Measurements from ENCODE around the gene TBC1D1.

TBC1D1 gene

GRCh38 chr4:37928426-37929416 lies 37.8 kb downstream of the TBC1D1 start:
- no peak for DNase-seq (ENCODE audit: low spot score)

- DNase-seq (ENCODE audit: low spot score), result no peak
Observed at GRCh38 chr4:37934096-37934495, 43.2 kb downstream of the TBC1D1 start.

- DNase-seq (ENCODE audit: low spot score), result no peak
Observed at GRCh38 chr4:37934609-37935008, 43.7 kb downstream of the TBC1D1 start.

- DNase-seq (ENCODE audit: low spot score), result no peak
Observed at GRCh38 chr4:37935026-37935425, 44.1 kb downstream of the TBC1D1 start.

GRCh38 chr4:37936889-37937498 lies 46.1 kb downstream of the TBC1D1 start:
- DNase-seq (ENCODE audit: low spot score), result no peak

- DNase-seq (ENCODE audit: low spot score), result no peak
Observed at GRCh38 chr4:37938208-37938607, 47.3 kb downstream of the TBC1D1 start.

- no peak for DNase-seq (ENCODE audit: low spot score)
Observed at GRCh38 chr4:37946503-37947179, 55.8 kb downstream of the TBC1D1 start.

GRCh38 chr4:37948542-37948941 lies 57.7 kb downstream of the TBC1D1 start:
- DNase-seq (ENCODE audit: low spot score), result no peak

- no peak for DNase-seq (ENCODE audit: low spot score)
Observed at GRCh38 chr4:37949636-37950426, 58.9 kb downstream of the TBC1D1 start.

- no peak for DNase-seq (ENCODE audit: low spot score)
Observed at GRCh38 chr4:37951461-37952352, 60.8 kb downstream of the TBC1D1 start.

- no peak for DNase-seq (ENCODE audit: low spot score)
Observed at GRCh38 chr4:37953156-37953555, 62.3 kb downstream of the TBC1D1 start.

GRCh38 chr4:37953620-37954293 lies 62.9 kb downstream of the TBC1D1 start:
- no peak for DNase-seq (ENCODE audit: low spot score)

- no peak for DNase-seq (ENCODE audit: low spot score)
Observed at GRCh38 chr4:37956941-37957340, 66.1 kb downstream of the TBC1D1 start.

GRCh38 chr4:37958932-37959331 lies 68.0 kb downstream of the TBC1D1 start:
- no peak for DNase-seq (ENCODE audit: low spot score)

- DNase-seq (ENCODE audit: low spot score), result no peak
Observed at GRCh38 chr4:37960098-37960497, 69.2 kb downstream of the TBC1D1 start, which contains the start of gene PTTG2. PTTG2 (plus strand) TSS chr4:37960398; CDS start chr4:37960435, 37 bp downstream.

GRCh38 chr4:37960679-37961450 lies 70.0 kb downstream of the TBC1D1 start:
- DNase-seq (ENCODE audit: low spot score), result no peak

- DNase-seq (ENCODE audit: low spot score), result no peak
Observed at GRCh38 chr4:37964734-37965457, 74.0 kb downstream of the TBC1D1 start.

GRCh38 chr4:37966044-37966443 lies 75.2 kb downstream of the TBC1D1 start:
- no peak for DNase-seq (ENCODE audit: low spot score)

GRCh38 chr4:37967736-37968135 lies 76.9 kb downstream of the TBC1D1 start:
- DNase-seq (ENCODE audit: low spot score), result no peak
